Ishikawa (cell line): ENCODE measurements around the gene NOTCH3.

Experiments used
- CREB1 ChIP-seq: IDR thresholded peaks from 2 replicates; pipeline ENCODE4 v1.6.1; 2012; ENCODE audit warnings: low read depth
- NFIC ChIP-seq: IDR thresholded peaks from 2 replicates; pipeline ENCODE4 v1.6.1; 2012
- YY1 ChIP-seq: IDR thresholded peaks from 2 replicates; pipeline ENCODE4 v1.6.1; 2012; ENCODE audit warnings: low read depth
- TF ChIP-seq, protein P1 (sequence below): IDR thresholded peaks from 2 replicates; pipeline ENCODE4 v1.6.1; 2012; ENCODE audit warnings: low read depth, mild to moderate bottlenecking

DNA sequence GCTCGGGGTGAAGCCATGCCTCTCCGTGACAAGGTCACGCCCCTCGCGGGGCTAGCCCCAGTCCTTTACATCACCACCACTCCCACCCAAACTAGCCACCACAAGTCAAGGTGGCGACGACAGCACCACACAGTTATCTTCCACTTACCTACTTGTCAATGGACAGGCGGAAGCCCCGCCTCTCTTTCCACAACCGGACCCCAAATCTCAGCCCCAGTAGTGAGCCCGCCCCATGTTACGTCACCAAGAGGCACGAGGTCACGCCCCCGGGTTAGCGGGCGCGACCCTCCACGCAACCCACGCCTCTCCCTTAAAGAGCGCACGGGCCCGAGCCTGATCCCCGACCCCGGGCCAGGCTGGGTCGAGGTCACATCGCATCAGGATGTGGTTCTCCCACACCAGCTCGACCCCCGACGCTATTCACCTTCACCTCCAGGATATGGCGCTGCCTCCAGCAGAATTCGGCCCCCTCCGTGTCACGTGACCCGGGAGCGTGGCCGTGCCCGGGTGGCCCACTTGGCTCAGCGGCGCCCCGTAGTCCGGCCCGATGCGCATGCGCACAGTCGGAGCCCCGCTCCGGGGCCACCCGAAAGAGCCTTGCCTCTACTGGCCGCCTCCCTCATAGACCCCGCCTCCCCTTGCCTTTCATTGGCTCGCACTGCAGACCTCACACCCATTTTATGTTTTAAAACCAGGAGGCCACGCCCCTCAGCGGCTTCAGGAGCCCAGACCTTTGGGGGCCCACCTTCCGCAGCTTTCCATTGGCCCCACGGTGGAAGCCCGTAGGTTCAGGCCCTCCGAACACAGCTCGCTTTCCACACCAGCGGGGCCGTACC, 75.3 kb downstream of the NOTCH3 start:
- TF ChIP-seq, protein P1, sequence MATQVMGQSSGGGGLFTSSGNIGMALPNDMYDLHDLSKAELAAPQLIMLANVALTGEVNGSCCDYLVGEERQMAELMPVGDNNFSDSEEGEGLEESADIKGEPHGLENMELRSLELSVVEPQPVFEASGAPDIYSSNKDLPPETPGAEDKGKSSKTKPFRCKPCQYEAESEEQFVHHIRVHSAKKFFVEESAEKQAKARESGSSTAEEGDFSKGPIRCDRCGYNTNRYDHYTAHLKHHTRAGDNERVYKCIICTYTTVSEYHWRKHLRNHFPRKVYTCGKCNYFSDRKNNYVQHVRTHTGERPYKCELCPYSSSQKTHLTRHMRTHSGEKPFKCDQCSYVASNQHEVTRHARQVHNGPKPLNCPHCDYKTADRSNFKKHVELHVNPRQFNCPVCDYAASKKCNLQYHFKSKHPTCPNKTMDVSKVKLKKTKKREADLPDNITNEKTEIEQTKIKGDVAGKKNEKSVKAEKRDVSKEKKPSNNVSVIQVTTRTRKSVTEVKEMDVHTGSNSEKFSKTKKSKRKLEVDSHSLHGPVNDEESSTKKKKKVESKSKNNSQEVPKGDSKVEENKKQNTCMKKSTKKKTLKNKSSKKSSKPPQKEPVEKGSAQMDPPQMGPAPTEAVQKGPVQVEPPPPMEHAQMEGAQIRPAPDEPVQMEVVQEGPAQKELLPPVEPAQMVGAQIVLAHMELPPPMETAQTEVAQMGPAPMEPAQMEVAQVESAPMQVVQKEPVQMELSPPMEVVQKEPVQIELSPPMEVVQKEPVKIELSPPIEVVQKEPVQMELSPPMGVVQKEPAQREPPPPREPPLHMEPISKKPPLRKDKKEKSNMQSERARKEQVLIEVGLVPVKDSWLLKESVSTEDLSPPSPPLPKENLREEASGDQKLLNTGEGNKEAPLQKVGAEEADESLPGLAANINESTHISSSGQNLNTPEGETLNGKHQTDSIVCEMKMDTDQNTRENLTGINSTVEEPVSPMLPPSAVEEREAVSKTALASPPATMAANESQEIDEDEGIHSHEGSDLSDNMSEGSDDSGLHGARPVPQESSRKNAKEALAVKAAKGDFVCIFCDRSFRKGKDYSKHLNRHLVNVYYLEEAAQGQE: no peak
- TF ChIP-seq CREB1 (no peak; the same call in 1 of the 2 replicates), YY1 (peak; percentile 69), NFIC (no peak)
